GM12875 (cell line): Measurements from ENCODE around the gene PTCH1.
A peak's percentile ranks its signal among the peaks of the same experiment; 100 is the strongest.

Source experiments
- H3K4me3 ChIP-seq: one replicate; pipeline ENCODE4 v1.5.1; 2011; ENCODE audit warnings: low read depth, low read length, control low read depth
- TF ChIP-seq, protein P1 (sequence below): IDR thresholded peaks from 2 replicates; pipeline ENCODE4 v1.5.1; 2011; ENCODE audit warnings: low read depth, mild to moderate bottlenecking, control low read depth, inconsistent platforms, low read length, moderate library complexity, borderline replicate concordance; ENCODE audit not compliant: insufficient read depth

Gene PTCH1

DNA sequence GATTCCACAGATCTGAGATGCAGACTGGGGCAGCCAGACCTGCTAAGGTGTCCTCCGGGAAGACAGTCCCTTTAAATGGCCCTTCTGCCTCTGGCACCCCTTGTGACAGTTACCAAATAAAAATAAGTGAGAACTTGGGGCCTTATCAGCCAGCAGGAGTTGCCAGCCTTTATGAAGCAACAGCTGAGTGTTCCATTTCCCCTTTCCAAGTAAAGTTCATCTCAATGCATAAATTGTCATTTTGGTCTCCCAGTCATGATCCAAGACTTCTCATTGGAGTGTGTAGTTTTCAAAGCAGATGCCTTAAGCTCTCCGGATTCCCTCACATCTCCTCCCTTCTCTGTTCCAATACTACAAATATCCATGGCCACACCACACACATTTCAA is 4.1 kb downstream of the PTCH1 start:
- H3K4me3 ChIP-seq = no peak overlapping the region
- TF ChIP-seq, protein P1, sequence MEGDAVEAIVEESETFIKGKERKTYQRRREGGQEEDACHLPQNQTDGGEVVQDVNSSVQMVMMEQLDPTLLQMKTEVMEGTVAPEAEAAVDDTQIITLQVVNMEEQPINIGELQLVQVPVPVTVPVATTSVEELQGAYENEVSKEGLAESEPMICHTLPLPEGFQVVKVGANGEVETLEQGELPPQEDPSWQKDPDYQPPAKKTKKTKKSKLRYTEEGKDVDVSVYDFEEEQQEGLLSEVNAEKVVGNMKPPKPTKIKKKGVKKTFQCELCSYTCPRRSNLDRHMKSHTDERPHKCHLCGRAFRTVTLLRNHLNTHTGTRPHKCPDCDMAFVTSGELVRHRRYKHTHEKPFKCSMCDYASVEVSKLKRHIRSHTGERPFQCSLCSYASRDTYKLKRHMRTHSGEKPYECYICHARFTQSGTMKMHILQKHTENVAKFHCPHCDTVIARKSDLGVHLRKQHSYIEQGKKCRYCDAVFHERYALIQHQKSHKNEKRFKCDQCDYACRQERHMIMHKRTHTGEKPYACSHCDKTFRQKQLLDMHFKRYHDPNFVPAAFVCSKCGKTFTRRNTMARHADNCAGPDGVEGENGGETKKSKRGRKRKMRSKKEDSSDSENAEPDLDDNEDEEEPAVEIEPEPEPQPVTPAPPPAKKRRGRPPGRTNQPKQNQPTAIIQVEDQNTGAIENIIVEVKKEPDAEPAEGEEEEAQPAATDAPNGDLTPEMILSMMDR = no peak

DNA sequence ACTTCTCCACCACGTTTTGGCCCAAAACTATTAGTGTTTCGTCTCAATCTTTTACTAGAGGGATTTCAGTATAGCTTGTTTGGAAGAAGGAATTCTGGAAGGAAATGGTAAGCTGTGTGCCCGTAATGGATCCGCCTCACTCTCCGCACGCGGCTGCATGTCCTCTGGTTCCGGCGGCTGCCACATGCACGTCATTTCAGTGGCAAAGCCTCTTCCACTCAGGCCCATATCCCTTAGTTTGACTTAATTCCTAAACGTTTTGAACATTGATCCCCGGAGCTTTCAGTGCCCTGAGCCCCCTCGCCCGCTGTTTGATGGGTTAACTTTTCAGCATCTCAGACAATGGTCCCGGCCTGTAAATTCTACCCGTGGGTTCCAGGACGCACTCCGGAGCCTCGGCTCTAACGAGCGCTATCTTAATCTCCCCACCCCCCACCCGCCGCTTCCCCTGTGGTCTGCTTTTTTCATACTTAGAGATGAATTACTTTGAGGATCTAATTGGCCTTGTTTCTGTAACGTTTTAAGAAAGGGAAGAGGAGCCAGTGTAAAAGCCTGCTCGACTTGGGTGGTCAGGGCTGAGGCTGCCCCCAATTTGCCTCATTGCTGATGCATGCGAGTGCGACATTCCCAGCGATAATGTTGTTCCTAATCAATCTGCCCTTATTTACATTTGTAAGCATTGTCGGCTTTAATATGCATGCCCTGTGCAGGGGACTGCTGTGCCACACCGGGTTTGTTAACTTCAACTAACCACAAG is 4.6 kb downstream of the PTCH1 start:
- TF ChIP-seq, protein P1 = no peak
- H3K4me3 ChIP-seq = peak overlapping the region; percentile 70

DNA sequence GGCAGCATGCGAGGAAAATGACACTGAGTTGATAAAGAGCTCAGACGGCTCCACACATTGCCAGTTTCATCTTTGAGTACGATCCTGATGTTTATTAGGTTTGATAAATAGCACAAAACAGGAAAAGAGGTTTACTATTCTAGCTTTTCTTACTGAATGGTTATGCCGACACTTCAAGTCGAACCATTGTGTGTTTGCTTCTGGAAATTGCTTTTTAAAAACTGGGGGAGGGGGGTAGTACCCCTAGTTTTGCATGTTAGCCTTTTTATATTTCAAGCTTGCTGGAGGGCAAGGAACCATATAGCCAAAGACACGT is 5.2 kb downstream of the PTCH1 start:
- TF ChIP-seq, protein P1 = no peak
- peak overlapping the region; percentile 70 for H3K4me3 ChIP-seq

DNA sequence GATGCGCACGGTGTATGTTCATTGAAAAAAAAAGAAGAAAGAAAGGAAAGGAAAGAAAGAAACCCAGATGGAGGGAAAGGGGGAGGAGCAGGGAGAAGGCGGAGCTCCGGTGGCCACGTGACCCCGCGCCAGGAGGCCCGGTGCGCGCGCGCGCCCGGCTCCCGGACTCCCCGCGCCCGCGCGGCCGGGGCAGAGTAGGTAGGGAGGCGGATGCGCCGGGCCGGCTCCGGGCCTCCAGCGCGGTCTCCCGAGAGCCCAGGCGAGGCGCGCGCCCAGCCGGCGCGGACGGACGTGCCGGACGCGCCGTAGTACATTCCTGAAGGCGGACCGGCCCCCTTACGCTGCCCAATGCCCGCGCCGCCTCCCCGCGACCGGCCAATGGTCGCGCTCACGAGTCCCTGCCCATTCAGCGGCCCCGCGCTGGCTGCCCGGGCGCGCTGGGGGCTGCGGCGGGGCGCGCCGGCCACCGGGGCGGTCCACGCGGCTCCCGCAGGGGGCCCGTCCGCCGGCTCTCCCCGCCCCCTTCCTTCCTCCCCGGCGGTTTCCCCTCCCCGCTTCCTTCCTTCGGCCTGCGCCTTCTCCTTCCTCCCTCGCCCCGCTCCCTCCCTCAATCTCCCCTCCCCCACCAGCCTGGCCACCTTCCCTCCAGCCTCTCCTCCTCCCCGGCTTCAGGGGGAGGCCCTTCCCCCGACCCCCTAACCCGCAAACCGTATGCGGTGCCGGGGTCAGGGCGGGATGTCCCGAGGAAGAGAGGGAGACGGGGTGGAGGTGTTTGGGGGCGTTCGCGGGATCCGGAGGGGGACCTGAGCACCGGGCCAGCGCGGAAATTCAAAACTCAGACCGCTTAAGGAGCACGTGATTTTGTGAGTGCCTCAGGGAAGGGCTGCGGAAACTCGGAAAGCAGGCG is 5.8 kb downstream of the PTCH1 start:
- peak overlapping the region; percentile 70 for H3K4me3 ChIP-seq
- TF ChIP-seq, protein P1 = no peak

DNA sequence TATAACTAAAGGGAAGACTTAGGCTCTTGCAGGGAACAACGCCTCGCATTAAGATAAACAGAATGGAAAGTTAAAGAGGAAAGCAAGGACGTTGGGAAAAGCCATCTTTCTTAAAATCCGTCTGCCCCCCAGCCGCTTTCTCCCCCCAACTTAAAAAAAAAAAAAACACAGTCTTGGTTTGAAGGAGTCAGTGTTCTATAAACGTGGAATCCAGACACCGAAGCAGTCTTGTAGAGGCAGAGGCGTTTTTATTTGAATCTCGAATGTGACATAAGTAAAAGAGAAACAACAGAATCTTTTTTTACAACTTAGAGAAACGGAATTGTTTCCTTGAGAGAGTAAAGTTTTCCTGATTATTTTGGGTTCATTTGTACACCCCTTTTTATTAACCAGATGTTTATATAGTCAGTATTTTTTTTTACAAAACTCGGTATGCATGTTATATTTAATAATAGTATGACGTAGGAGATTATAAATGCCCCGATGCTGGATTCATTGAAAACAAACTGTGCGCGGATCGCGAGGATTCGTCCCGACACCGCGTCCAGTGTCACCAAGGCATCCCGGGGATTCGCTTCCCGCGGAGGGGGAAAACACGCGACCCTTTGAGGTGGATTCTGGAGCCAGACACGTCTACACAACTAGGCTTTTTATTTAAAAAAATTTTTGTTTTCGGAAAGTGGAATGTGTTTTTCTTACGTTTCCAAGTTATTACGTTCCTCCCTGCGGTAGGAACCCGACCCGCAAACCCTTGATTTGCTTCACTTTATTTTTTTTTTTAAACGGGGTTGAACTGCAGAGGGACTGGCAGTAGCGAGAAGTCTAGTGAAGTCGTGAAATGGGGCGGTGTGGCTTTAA is 6.7 kb downstream of the PTCH1 start:
- TF ChIP-seq, protein P1 = no peak
- H3K4me3 ChIP-seq = peak overlapping the region; percentile 70

DNA sequence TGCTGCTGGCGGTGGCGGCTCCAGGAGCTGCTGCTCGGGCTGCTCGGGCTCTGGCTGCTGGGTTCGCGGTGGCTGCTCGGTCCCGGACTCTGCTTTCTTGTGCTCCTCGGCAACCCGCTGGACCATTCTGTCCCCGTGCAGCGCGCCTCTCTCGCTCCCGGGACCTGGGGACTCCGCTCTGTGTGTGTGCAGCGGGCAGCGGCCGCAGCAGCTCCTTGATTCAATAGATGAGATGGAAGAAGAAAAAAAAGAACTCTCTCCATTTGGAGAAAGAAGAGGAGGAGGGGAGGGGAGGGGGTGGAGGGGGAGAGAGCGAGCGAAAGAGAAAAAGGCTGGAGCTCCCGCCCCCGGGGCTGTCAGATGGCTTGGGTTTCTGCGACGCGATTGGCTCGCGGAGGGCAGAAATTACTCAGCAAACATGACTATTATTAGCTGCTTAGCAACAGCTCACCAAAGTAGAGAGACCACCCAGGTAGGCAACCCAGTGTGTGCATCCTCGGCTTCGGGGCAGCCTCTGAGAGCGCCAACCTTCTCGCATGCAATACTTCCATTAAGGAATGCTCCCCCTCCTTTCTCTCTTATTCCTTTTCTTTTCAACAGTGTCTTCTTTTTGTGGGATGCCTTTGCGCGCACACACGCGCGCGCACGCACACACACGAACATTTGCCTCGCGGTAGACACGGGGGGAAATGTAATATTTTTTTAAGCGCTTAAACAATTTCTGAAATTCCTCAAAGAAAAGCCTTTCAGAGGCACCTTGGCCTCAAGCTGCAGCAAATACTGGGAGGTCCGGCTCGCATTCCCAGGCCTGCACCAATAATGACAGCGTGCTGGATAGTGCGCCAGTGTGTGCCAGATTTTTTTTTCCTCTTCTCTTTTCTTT is 7.6 kb downstream of the PTCH1 start:
- peak overlapping the region; percentile 70 for H3K4me3 ChIP-seq
- TF ChIP-seq, protein P1 = no peak
